ENCODE results near the gene TPRX1. TPM values are rescaled to one million over a fixed set of nuclear protein-coding genes. Genes with fewer than 3 reads are reported as not detected.

The TPRX1 gene
- total and polyA plus RNA-seq, 2 experiments from 2014 or later: not detected

DNA sequence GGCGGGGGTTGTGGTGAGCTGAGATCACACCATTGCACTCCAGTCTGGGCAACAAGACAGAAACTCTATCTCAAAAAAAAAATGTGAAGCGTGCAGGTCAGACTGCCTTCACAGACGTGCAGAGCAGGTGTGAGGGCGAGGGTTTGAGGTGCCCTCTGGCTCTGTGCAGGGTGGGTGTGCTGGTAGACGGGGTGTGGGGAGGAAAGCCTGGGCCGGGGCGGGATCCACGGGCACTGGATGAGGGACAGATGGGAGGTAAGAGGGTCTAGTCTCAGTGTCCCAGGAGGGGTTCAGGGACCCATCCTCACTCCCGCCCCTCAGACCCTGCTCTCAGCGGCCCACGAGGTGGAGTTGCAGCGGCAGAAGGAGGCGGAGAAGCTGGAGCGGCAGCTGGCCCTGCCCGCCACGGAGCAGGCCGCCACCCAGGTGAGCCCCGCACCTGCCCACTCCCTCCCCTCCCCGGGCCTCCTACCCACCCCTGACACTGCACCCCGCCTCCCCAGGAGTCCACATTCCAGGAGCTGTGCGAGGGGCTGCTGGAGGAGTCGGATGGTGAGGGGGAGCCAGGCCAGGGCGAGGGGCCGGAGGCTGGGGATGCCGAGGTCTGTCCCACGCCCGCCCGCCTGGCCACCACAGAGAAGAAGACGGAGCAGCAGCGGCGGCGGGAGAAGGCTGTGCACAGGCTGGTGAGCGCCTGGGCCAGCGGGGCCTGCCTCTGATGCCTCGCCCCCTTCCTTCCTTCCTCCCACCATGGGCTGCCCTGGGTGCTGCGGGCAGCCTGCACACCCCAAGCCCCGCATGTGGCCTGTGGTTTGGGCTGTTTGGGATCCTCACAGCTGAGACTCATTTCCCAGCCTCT lies 49.9 kb downstream of the TPRX1 start:
- peaks cover 5% of the 10 kb centered on the region for H3K79me2 ChIP-seq (ENCODE audit: insufficient read depth)
- H2AFZ ChIP-seq: no peak overlapping the region
- no peaks in the 10 kb centered on the region for H3K9me3 ChIP-seq (ENCODE audit: low read depth)
- no peaks in the 10 kb centered on the region for H4K20me1 ChIP-seq (ENCODE audit: insufficient read depth)
- peaks cover 6% of the 10 kb centered on the region; the same call in 1 of the 2 replicates for H3F3A ChIP-seq (ENCODE audit: insufficient read depth)
- H3K36me3 ChIP-seq (ENCODE audit: low read depth): peaks cover 24% of the 10 kb centered on the region; the same call in 1 of the 2 replicates
- no peak for TF ChIP-seq EZH2 (IDR thresholded peaks at IDR 0.05; ENCODE audit: insufficient read depth, poor library complexity, severe bottlenecking)
- no peak for TF ChIP-seq EZH2phosphoT487 (IDR thresholded peaks at IDR 0.05; ENCODE audit: insufficient read depth, low read depth)
- WGBS, 2 experiments (ENCODE audit: low coverage in 1 of 2, low lambda C conversion rate in 2 of 2, missing lambda C conversion rate in 2 of 2): 91 to 95% methylated on average over 12 to 37 of the region's 37 CpGs
- H3K4me2 ChIP-seq (ENCODE audit: unreplicated experiment): no peak overlapping the region
- no peaks in the 10 kb centered on the region for H3K9me2 ChIP-seq (ENCODE audit: insufficient read depth)
- no peak overlapping the region for H3K9ac ChIP-seq
- DNase-seq: no peak
- H3K27me3 ChIP-seq (replicated peaks; ENCODE audit: insufficient read depth): no peaks in the 10 kb centered on the region
- H3K4me3 ChIP-seq: no peak overlapping the region
- H3K27ac ChIP-seq: no peak overlapping the region
- in situ Hi-C loops (cut with MboI): no loop called here
- H3K4me1 ChIP-seq (ENCODE audit: insufficient read depth): no peaks in the 10 kb centered on the region

DNA sequence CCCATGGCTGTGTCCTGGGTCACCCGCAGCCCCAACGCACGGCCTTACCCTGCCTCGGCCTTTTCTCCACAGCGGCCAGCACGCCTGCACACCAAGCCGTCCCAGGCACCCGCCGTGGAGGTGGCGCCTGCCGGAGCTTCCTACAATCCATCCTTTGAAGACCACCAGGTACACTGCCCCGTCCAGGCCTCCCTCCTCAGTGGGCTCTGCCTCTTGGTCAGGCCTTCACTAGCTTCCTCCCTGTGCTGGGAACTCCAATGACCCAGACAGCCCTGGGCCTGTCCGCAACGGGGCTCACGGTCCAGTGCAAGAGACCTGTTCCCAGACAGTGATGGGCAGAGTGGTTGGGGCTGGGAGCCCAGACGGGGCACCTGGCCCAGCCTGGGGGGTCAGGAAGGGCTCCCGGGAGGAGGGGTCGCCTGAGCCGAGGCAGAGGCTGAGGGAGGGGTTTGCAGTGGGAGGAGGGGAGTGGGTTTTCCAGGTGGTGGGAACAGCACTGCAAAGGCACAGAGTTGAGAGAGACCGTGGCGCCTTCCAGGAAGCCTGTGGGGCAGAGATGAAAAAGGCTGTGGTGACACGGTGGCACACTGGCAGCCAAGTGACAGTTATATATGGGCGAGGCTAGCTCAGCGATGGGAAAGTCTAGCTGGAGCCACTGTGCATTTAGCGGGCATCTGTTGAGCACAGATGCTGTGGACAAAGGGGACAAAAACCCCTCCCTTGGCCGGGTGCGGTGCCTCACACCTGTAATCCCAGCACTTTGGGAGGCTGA lies 51.7 kb downstream of the TPRX1 start:
- 90 to 91% methylated on average over 26 to 27 of the region's 27 CpGs for WGBS, 2 experiments (ENCODE audit: low coverage in 1 of 2, low lambda C conversion rate in 2 of 2, missing lambda C conversion rate in 2 of 2)
- in situ Hi-C loops (cut with MboI): no loop called here
- H3K4me3 ChIP-seq: no peak overlapping the region
- H3K27ac ChIP-seq: no peak overlapping the region
- H2AFZ ChIP-seq: no peak overlapping the region
- no peaks in the 10 kb centered on the region for H3K9me2 ChIP-seq (ENCODE audit: insufficient read depth)
- H4K20me1 ChIP-seq (ENCODE audit: insufficient read depth): no peaks in the 10 kb centered on the region
- no peaks in the 10 kb centered on the region for H3K27me3 ChIP-seq (replicated peaks; ENCODE audit: insufficient read depth)
- H3K9me3 ChIP-seq (ENCODE audit: low read depth): no peaks in the 10 kb centered on the region
- DNase-seq: no peak
- no peaks in the 10 kb centered on the region for H3K4me1 ChIP-seq (ENCODE audit: insufficient read depth)
- no peaks in the 10 kb centered on the region for H3F3A ChIP-seq (ENCODE audit: insufficient read depth)
- peaks cover 23% of the 10 kb centered on the region for H3K79me2 ChIP-seq (ENCODE audit: insufficient read depth)
- peaks cover 16% of the 10 kb centered on the region for H3K36me3 ChIP-seq (ENCODE audit: low read depth)
- no peak for TF ChIP-seq EZH2 (IDR thresholded peaks at IDR 0.05; ENCODE audit: insufficient read depth, poor library complexity, severe bottlenecking)
- TF ChIP-seq EZH2phosphoT487 (IDR thresholded peaks at IDR 0.05; ENCODE audit: insufficient read depth, low read depth): no peak
- H3K9ac ChIP-seq: no peak overlapping the region
- H3K4me2 ChIP-seq (ENCODE audit: unreplicated experiment): no peak overlapping the region

Small RNA genes within 50 kb of the gene (small RNA-seq; reads per million reads assigned to genes)
- gene AC008745.1 (ENCODE audit: low read depth, low replicate concordance): not detected
- gene SNORD23 (ENCODE audit: low read depth, low replicate concordance): not detected

Other genes with a start within 250 kb of the TPRX1 start
- not detected in 2 replicates for gene ZNF541, start 231.4 kb downstream of the TPRX1 start, total RNA-seq (2014; rRNA removed; shearing (Covaris generic))
- 0.11 and 0.15 TPM in 2 replicates for gene ZNF541, start 231.4 kb downstream of the TPRX1 start, polyA plus RNA-seq (2016; fragmentation: Nextera tagmentation; extraction: Ambion mirVana)
- 0.86 and 3.8 TPM in 2 replicates for gene BICRA, start 195.4 kb downstream of the TPRX1 start, total RNA-seq (2014; rRNA removed; shearing (Covaris generic))
- gene BICRA, start 195.4 kb downstream of the TPRX1 start, polyA plus RNA-seq (2016; fragmentation: Nextera tagmentation; extraction: Ambion mirVana): 0.81 and 1.1 TPM in 2 replicates
- 163 and 169 TPM in 2 replicates for gene EHD2, start 91.1 kb downstream of the TPRX1 start, total RNA-seq (2014; rRNA removed; shearing (Covaris generic))
- gene EHD2, start 91.1 kb downstream of the TPRX1 start, polyA plus RNA-seq (2016; fragmentation: Nextera tagmentation; extraction: Ambion mirVana): 498 and 517 TPM in 2 replicates
- gene NOP53, start 59.0 kb downstream of the TPRX1 start, total RNA-seq (2014; rRNA removed; shearing (Covaris generic)): 58.3 and 62.8 TPM in 2 replicates
- gene NOP53, start 59.0 kb downstream of the TPRX1 start, polyA plus RNA-seq (2016; fragmentation: Nextera tagmentation; extraction: Ambion mirVana): 39.8 and 40.7 TPM in 2 replicates
- 436 and 571 TPM in 2 replicates for gene SELENOW, start 25.8 kb downstream of the TPRX1 start, total RNA-seq (2014; rRNA removed; shearing (Covaris generic))
- gene SELENOW, start 25.8 kb downstream of the TPRX1 start, polyA plus RNA-seq (2016; fragmentation: Nextera tagmentation; extraction: Ambion mirVana): 558 and 561 TPM in 2 replicates
- gene CRX, start 17.4 kb upstream of the TPRX1 start, total RNA-seq (2014; rRNA removed; shearing (Covaris generic)): not detected in 2 replicates
- not detected in 2 replicates for gene CRX, start 17.4 kb upstream of the TPRX1 start, polyA plus RNA-seq (2016; fragmentation: Nextera tagmentation; extraction: Ambion mirVana)
- not detected in 2 replicates for gene TPRX2, start 54.7 kb upstream of the TPRX1 start, total RNA-seq (2014; rRNA removed; shearing (Covaris generic))
- gene TPRX2, start 54.7 kb upstream of the TPRX1 start, polyA plus RNA-seq (2016; fragmentation: Nextera tagmentation; extraction: Ambion mirVana): not detected in 2 replicates
- not detected in 2 replicates for gene SULT2A1, start 81.8 kb upstream of the TPRX1 start, total RNA-seq (2014; rRNA removed; shearing (Covaris generic))
- gene SULT2A1, start 81.8 kb upstream of the TPRX1 start, polyA plus RNA-seq (2016; fragmentation: Nextera tagmentation; extraction: Ambion mirVana): not detected in 2 replicates
- gene BSPH1, start 187.6 kb upstream of the TPRX1 start, total RNA-seq (2014; rRNA removed; shearing (Covaris generic)): not detected in 2 replicates
- not detected in 2 replicates for gene BSPH1, start 187.6 kb upstream of the TPRX1 start, polyA plus RNA-seq (2016; fragmentation: Nextera tagmentation; extraction: Ambion mirVana)
- not detected in 2 replicates for gene ELSPBP1, start 190.1 kb upstream of the TPRX1 start, total RNA-seq (2014; rRNA removed; shearing (Covaris generic))
- gene ELSPBP1, start 190.1 kb upstream of the TPRX1 start, polyA plus RNA-seq (2016; fragmentation: Nextera tagmentation; extraction: Ambion mirVana): not detected in 2 replicates
- not detected in 2 replicates for gene CABP5, start 239.5 kb upstream of the TPRX1 start, total RNA-seq (2014; rRNA removed; shearing (Covaris generic))
- gene CABP5, start 239.5 kb upstream of the TPRX1 start, polyA plus RNA-seq (2016; fragmentation: Nextera tagmentation; extraction: Ambion mirVana): not detected in 2 replicates